Psoas muscle (tissue), 8 donors: ENCODE measurements around the gene EFNA2. TPM values are rescaled to one million over a fixed set of nuclear protein-coding genes. Genes with fewer than 3 reads are reported as not detected.

Experiments used
- ATAC-seq, 4 donors: fragments of 200-7000 bp; cut with Tn5 transposase; one replicate each; pipeline ENCODE4 v1.9.1; 2020; ENCODE audit warnings: moderate library complexity in 3 of 4, mild to moderate bottlenecking in 2 of 4
- DNase-seq, 2 donors: peaks; one replicate each; pipeline ENCODE4 v3.0.0-alpha.2; 2020
- H3K27ac ChIP-seq: fragments of 200-600 bp; one replicate; pipeline ENCODE4 v1.8.0; 2022
- H3K27me3 ChIP-seq, 3 donors: fragments of 200-600 bp in 1 of 3; one replicate each; pipeline versions ENCODE4 v1.6.1 to v1.8.0; 2013 to 2022; ENCODE audit warnings: low read length in 2 of 3, mild to moderate bottlenecking in 2 of 3, moderate library complexity in 1 of 3; ENCODE audit not compliant: insufficient read depth in 3 of 3
- H3K36me3 ChIP-seq, 2 donors: fragments of 200-600 bp in 1 of 2; one replicate each; pipeline versions ENCODE4 v1.6.1 to v1.8.0; 2013 to 2022; ENCODE audit warnings: low read depth in 1 of 2, mild to moderate bottlenecking in 1 of 2, moderate library complexity in 1 of 2; ENCODE audit not compliant: insufficient read depth in 1 of 2
- H3K4me1 ChIP-seq: fragments of 200-600 bp; one replicate; pipeline ENCODE4 v1.8.0; 2022
- H3K4me3 ChIP-seq: fragments of 200-600 bp; one replicate; pipeline ENCODE4 v1.8.0; 2022; ENCODE audit warnings: mild to moderate bottlenecking
- H3K9me3 ChIP-seq: fragments of 200-600 bp; one replicate; pipeline ENCODE4 v1.8.0; 2022
- WGBS, 3 donors: extraction: QIAGEN DNeasy Blood & Tissue Kit; methylation state at CpG; one replicate each; pipeline versions ENCODE4 v1.1.6 to v1.1.7; 2013; 5-methylcytosine and 5-hydroxymethylcytosine counted together
- intact Hi-C, 2 donors: fragments of 100-400 bp; cut with DNase I; formaldehyde crosslinking; loops; one replicate each; pipeline versions ENCODE4 v1.11.0 to v1.14.2; 2022
- polyA plus RNA-seq, 3 donors: library from polyadenylated mRNA; stranded (reverse); fragments of 200-250 nt; gene quantifications; one replicate each; pipeline ENCODE4 v1.2.3, GENCODE V29; 2013
- total RNA-seq, 4 donors: library from RNA; stranded (reverse); fragmentation: NEBNext Ultra II Directional in 2 of 4; extraction: Animal tissue kit (Norgen Biotek cat#: 25700) in 2 of 4; gene quantifications; one replicate each; pipeline versions ENCODE4 v1.2.1 to v1.2.4, GENCODE V29; 2021 to 2023
- TF ChIP-seq, protein P1 (sequence below): fragments of 200-600 bp; IDR thresholded peaks from one replicate; pipeline ENCODE4 v1.8.0; 2022; ENCODE audit warnings: antibody characterized with exemption
- donor health status: healthy with polysubstance abuse.
- donor health status: DM: no; HTN: no; CAD: no; lungs with moderate emphysema.
- donor health status: Bipolar disorder and iron deficiency.
- donor health status: healthy.
- donor health status: DM: yes; HTN: yes; CAD: no.
- donor health status: DM: no; HTN: no; CAD: no.
- donor health status: DM: no; HTN: no; CAD: no.
- donor health status: DM: yes; HTN: yes; CAD: no.

The EFNA2 gene
- total and polyA plus RNA-seq, 7 donors: not detected

DNA sequence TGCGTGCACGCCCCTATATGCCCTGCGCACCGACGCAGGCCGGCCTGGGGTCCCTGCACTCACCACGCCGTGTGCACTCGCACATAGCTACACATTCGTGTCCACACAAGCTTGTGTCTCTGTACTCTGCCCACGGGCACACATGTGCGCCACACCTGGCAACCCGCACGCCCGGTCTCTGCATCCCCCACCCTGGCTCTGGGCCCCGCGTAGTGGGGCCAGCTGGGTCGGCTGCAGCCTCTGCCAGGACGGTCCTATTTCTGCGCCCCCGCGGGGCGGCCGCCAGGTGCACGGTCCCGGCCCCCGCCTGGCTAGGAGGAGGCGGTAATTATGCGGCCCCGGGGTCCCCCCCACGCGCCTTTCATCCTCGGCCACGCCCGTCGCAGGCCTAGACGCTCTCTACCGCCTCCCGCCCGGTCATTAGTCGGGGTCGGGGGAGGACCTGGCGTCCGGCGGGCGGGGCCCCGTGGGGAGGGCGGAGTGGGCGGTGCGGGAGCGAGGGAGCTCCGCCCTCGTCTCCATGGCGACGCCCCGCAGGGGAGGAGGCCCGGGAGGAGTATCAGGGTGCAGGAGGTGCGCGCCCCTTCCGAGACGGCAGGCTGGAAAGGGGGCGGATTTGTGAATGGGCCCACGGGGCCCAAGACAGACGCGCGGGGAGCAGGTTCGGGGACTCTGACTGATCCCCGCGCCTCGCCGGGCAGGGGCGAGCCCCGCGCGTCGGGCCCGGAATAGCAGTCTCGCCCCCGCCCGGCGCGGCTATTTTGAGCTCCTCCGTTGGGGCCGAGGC lies 19.4 kb upstream of the EFNA2 start:
- H3K9me3 ChIP-seq: no peaks in the 10 kb centered on the region
- H3K36me3 ChIP-seq: peaks cover 0 to 12% of the 10 kb centered on the region in 2 donors
- H3K27ac ChIP-seq: peak overlapping the region; percentile 85
- DNase-seq (peak; percentile 91 to 93), ATAC-seq (peak; percentile 13 to 49 (median 33))
- H3K27me3 ChIP-seq: no peaks in the 10 kb centered on the region
- H3K4me1 ChIP-seq: peaks cover 49% of the 10 kb centered on the region
- WGBS, 3 donors: 3 to 7% (median 3%) methylated on average over 73 to 84 of the region's 84 CpGs
- TF ChIP-seq, protein P1, sequence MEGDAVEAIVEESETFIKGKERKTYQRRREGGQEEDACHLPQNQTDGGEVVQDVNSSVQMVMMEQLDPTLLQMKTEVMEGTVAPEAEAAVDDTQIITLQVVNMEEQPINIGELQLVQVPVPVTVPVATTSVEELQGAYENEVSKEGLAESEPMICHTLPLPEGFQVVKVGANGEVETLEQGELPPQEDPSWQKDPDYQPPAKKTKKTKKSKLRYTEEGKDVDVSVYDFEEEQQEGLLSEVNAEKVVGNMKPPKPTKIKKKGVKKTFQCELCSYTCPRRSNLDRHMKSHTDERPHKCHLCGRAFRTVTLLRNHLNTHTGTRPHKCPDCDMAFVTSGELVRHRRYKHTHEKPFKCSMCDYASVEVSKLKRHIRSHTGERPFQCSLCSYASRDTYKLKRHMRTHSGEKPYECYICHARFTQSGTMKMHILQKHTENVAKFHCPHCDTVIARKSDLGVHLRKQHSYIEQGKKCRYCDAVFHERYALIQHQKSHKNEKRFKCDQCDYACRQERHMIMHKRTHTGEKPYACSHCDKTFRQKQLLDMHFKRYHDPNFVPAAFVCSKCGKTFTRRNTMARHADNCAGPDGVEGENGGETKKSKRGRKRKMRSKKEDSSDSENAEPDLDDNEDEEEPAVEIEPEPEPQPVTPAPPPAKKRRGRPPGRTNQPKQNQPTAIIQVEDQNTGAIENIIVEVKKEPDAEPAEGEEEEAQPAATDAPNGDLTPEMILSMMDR: no peak
- intact Hi-C loops: loop anchor here (2.0 kb wide), 2 partner anchors 22 to 48 kb away; no protein-coding TSS in a partner anchor
- H3K4me3 ChIP-seq: peak overlapping the region; percentile 69

- H3K4me3 ChIP-seq: peak overlapping the region; percentile 69
- intact Hi-C loops: loop anchor here (1.0 to 2.0 kb wide), 3 partner anchors 22 to 48 kb away; no protein-coding TSS in a partner anchor
- peak; percentile 11 to 36 (median 28) for ATAC-seq
- H3K9me3 ChIP-seq: no peaks in the 10 kb centered on the region
- H3K36me3 ChIP-seq: peaks cover 4 to 19% of the 10 kb centered on the region in 2 donors
- H3K27me3 ChIP-seq: no peaks in the 10 kb centered on the region
- peak; percentile 80 to 87 for DNase-seq
- 1 to 3% (median 1%) methylated on average over 45 to 59 of the region's 59 CpGs for WGBS, 3 donors
- H3K4me1 ChIP-seq: peaks cover 54% of the 10 kb centered on the region
- H3K27ac ChIP-seq: peak overlapping the region; percentile 85
- TF ChIP-seq, protein P1: peak; percentile 98
These were observed 18.7 kb upstream of the EFNA2 start for GRCh38 chr19:1266916-1267476.

GRCh38 chr19:1267477-1268225 lies 18.0 kb upstream of the EFNA2 start:
- Histone ChIP-seq H3K27me3 (no peaks in the 10 kb centered on the region), H3K4me3 (peak overlapping the region; percentile 87), H3K36me3 (peaks cover 4 to 25% of the 10 kb centered on the region in 2 donors), H3K9me3 (no peaks in the 10 kb centered on the region), H3K27ac (peak overlapping the region; percentile 99), H3K4me1 (peaks cover 54% of the 10 kb centered on the region)
- intact Hi-C loops: loop anchor here (1.0 to 2.0 kb wide), 3 partner anchors 23 to 49 kb away; no protein-coding TSS in a partner anchor
- no peak for ATAC-seq
- peak; percentile 37 to 72 for DNase-seq
- TF ChIP-seq, protein P1: no peak
- 37 to 40% (median 39%) methylated on average over 31 to 35 of the region's 35 CpGs for WGBS, 3 donors

DNA sequence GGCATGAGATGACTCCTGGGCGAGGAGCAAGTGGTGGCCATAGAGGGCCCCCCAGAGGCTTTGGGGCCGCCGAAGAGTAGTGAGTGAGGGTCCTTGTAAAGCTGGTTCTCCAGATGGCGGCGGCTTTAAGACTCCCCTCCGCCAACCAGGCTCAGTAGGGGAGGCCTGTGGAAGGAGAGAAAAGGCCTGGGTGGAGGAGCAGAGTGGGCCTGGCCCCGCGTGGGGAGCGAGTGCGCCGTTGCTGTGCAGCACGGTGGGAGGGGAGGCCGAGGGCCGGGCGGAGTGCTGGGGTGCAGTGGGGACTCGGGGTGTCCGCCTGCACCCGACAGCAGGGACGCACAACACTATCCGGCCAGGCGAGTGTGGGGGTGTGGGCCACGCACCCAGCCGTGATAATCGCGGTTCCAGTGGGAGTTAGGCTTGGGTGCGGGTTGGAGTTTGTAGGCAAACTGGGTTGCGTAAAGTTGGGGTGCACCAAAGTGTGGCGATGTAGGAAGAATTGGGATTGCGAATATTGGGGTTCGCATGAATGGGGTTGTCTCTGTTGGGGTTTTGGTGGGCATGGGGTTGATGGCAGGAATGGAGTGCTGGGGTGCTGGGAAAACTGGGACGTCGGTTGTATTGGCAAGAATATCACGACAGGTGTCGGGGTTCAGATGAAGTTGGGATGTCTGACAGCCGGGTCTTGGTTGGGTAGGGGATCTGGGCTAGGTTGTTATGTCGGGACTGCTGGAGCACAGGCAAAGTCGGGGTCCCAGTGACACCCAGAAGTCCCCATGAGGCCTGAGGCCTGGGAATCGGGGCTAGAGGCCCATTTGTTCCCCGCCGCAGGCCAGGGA lies 17.2 kb upstream of the EFNA2 start:
- peaks cover 4 to 33% of the 10 kb centered on the region in 2 donors for H3K36me3 ChIP-seq
- H3K4me3 ChIP-seq: peak overlapping the region; percentile 87
- ATAC-seq (no peak), DNase-seq (peak; percentile 46 to 72)
- TF ChIP-seq, protein P1: no peak
- no peaks in the 10 kb centered on the region for H3K9me3 ChIP-seq
- H3K27me3 ChIP-seq: no peaks in the 10 kb centered on the region
- intact Hi-C loops: no loop called here
- 46 to 49% (median 47%) methylated on average over 40 of the region's 40 CpGs for WGBS, 3 donors
- peaks cover 60% of the 10 kb centered on the region for H3K4me1 ChIP-seq
- H3K27ac ChIP-seq: peak overlapping the region; percentile 99
